Fibroblast of the conjunctiva (primary cell): ENCODE measurements around the gene THBS4.

ENCODE experiments used
- DNase-seq: peaks from one replicate; pipeline ENCODE4 v3.0.0-alpha.2; 2010; ENCODE audit warnings: low read depth

THBS4 gene

GRCh38 chr5:80048084-80048780, 13.1 kb downstream of the THBS4 start:
- DNase-seq = no peak

GRCh38 chr5:80052464-80052863, 17.3 kb downstream of the THBS4 start:
- no peak for DNase-seq

DNA sequence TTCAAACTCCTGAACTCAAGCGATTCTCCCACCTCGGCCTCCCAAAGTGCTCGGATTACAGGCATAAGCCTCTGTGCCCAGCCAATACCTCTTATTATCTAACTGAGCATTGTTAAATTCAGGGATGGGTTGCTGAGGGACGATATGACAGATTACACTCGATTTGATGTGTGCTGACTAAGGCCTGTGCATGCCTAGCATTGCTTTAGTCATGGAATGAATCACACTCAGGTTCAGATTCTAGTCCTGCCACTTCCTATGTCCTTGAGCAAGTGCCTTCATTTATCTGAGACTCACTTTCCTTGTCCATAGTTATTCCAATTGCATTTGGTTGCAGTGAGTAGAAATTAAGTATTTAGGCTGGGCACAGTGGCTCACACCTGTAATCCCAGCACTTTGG, 19.5 kb downstream of the THBS4 start:
- DNase-seq = no peak

GRCh38 chr5:80055491-80056170, 20.5 kb downstream of the THBS4 start:
- no peak for DNase-seq

DNA sequence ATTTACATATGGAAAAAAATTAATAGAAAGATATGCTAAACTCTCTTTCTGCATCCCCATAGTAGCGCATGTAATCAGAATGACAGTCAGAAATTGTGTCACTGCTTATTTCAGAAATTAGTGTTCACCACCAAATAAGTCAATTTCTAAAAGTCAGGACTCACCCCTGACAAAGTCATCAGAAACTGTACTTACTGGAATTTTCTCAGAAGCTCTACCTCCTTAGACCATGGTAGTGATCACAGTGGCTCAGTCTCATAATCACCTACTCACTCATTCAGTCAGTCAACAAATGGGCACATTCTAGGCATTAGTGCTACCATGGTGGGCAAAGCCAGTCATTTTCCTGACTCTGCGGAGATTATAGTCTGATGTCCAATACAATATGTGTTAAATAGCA, 22.0 kb downstream of the THBS4 start:
- no peak for DNase-seq

GRCh38 chr5:80057921-80058320, 22.8 kb downstream of the THBS4 start:
- DNase-seq = no peak

DNA sequence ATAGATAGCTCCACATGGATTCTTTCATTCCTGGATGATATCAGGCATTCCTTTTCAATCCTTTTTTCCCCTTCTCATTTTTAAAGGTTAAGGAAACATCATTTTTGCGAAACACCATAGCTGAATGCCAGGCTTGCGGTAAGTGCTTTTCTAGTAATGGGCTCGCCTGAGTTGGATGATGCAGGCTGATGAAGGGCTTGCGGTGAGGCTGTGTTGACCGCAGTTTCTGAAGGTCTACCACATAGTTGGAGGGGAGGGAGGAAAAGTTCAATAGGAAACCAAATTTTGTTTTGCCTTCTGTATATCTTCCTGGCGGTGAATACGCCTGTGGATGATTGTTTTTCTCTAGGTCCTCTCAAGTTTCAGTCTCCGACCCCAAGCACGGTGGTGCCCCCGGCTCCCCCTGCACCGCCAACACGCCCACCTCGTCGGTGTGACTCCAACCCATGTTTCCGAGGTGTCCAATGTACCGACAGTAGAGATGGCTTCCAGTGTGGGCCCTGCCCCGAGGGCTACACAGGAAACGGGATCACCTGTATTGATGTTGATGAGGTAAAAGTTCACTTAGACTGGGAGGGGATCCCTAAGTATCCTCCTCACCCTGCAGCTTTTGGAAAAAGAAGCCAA, 24.3 kb downstream of the THBS4 start:
- no peak for DNase-seq

GRCh38 chr5:80060966-80061365, 25.8 kb downstream of the THBS4 start:
- DNase-seq = no peak

DNA sequence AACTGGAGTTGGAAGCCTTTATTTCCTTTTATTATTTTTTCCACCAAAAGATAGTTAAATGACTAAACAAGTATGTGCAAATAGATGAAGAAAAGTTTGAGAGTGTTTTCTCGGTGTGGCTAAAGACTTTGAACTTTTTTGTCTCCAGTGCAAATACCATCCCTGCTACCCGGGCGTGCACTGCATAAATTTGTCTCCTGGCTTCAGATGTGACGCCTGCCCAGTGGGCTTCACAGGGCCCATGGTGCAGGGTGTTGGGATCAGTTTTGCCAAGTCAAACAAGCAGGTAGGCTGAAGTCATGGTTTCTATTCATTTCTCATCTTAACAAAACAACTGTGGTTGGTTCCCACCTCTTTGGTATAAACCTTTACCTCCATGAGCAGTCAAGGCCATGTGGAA, 26.4 kb downstream of the THBS4 start:
- DNase-seq = no peak

DNA sequence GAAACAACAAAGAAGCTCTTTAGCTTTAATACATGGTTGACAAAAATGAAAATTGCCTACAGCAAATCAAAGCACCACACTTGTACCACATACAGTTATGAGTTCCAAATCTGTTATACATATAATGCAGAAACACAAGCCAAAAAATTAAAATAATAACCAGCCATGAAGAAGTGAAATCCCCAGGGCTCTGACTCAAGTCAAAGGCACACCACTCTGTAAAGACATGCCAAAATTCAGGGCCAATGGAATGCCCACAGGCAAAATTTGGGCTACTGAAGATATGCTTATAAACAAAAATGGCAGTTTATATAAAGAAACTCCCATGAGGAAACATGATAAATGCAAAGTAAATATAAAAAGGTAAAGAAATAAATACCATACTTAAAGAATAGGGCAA, 29.0 kb downstream of the THBS4 start:
- peak; percentile 5 for DNase-seq

DNA sequence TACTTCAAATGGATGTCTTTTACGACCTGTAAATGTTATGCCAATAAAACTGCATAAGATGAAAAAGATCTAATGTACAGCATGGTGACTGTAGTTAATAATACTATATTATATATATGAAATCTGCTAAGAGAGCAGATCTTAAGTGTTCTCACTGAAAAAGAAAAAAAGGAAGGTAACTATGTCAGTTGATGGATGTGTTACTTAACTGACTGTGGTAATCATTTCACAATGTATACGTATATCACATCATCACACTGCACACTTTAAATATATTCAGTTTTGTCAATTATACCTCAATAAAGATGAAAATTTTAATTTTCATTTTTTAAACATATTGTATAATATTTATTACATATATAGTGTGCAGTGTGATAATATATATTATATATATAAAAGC, 31.9 kb downstream of the THBS4 start:
- no peak for DNase-seq

DNA sequence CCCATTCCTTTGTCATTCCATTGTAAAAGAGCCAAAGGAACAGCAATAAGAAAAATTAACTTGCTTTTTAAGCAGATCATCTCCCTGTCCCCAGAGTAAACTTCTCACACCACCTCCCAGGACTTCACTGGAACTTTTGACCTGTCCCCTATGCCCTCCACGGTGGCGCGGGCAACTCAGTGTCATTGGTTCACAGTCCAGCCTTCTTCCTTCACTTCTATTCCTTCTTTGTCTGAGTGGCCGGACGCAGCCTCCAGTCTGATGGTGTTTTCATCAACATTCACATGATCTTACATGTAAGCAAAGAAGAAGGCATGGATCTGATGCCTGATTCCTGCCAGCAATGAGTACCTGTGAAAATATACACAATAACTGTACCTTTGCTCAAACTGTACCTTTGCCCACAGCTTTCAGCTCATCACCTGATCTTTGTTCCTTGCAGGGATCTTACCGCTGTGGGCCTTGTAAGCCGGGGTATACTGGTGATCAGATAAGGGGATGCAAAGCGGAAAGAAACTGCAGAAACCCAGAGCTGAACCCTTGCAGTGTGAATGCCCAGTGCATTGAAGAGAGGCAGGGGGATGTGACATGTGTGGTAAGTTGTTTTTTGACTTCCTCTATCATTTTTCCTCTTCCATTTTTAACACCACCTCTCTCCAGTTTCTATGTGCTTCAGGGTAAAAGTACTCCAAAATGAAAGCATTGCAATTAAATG, 32.5 kb downstream of the THBS4 start:
- DNase-seq = no peak

- no peak for DNase-seq
These were observed 33.1 kb downstream of the THBS4 start for GRCh38 chr5:80068246-80068636.

DNA sequence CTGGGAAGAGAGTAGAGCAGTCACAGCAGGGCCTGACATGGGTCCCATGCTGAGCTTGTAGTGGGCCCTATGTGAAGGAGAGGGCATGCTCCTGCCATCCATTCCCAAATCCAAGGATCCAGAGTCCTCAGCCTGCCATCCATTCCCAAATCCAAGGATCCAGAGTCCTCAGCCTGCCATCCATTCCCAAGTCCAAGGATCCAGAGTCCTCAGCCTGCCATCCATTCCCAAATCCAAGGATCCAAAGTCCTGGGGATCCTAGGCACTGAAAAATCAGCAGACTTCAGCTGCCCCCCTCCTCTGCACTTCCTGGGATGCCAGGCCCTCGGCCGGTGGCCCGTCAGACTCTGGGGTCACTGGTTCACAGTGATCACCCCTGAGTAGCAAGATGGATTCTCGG, 33.6 kb downstream of the THBS4 start:
- no peak for DNase-seq

- no peak for DNase-seq
These were observed 34.2 kb downstream of the THBS4 start for GRCh38 chr5:80069251-80069800.

DNA sequence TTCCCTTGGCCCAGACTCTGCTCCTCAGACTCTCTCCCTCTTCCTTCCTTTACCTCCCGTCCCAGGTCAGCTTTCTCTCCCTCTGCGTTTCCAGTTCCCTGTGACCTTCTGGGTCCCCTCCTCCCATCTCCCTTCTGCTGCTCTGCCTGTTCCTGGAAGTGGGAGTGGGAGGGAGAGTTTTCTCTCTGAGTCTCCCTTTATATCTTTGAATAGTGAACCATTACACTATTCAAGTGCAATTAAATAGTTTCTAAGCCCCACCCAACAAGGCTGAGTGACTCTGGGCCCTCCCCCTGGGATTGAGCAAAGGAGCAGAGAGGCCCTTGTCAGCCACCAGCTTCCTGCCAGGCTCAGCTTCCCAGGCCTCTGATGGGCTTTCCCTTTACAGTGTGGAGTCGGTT, 34.8 kb downstream of the THBS4 start:
- no peak for DNase-seq

DNA sequence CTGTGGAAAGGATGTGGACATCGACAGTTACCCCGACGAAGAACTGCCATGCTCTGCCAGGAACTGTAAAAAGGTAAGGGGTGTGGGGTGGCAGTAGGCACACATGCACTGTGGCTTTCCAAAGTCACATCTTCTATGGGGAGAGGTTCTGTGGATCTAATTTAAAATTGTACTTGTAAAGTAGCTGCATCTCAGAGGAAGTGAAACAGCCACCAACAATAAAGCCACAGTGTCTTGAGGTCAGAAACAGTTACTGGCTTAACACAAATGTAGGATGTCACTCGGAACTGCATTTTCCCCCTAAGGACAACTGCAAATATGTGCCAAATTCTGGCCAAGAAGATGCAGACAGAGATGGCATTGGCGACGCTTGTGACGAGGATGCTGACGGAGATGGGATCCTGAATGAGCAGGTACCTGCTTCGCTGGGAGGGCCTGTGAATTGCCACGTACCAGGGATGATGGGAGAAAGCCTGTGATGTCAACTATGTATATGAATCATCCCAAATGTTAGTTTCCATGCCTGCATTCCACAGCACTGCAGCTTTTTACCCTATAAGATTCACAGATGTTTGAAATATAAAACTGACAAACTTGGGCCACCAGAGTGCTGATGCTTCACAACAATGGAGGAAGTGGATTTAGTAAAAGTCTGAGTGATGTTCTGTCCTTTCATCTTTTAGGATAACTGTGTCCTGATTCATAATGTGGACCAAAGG, 35.3 kb downstream of the THBS4 start:
- DNase-seq = no peak

GRCh38 chr5:80071510-80072021, 36.4 kb downstream of the THBS4 start:
- no peak for DNase-seq

- DNase-seq = no peak
These were observed 37.2 kb downstream of the THBS4 start for GRCh38 chr5:80072103-80073073.
